GM19328 (cell line): ENCODE results near the gene CRB3.
"Not testable (repeated sequence)": the region's sequence is repeated elsewhere in the genome, so short reads cannot be mapped to it uniquely, and the experiment has no call there.

ENCODE experiments used
- ATAC-seq: cut with Tn5 transposase; IDR thresholded peaks from one replicate; pipeline ENCODE4 v1.9.1; 2021; ENCODE audit warnings: mild to moderate bottlenecking, moderate library complexity; ENCODE audit not compliant: unreplicated experiment

Gene CRB3

DNA sequence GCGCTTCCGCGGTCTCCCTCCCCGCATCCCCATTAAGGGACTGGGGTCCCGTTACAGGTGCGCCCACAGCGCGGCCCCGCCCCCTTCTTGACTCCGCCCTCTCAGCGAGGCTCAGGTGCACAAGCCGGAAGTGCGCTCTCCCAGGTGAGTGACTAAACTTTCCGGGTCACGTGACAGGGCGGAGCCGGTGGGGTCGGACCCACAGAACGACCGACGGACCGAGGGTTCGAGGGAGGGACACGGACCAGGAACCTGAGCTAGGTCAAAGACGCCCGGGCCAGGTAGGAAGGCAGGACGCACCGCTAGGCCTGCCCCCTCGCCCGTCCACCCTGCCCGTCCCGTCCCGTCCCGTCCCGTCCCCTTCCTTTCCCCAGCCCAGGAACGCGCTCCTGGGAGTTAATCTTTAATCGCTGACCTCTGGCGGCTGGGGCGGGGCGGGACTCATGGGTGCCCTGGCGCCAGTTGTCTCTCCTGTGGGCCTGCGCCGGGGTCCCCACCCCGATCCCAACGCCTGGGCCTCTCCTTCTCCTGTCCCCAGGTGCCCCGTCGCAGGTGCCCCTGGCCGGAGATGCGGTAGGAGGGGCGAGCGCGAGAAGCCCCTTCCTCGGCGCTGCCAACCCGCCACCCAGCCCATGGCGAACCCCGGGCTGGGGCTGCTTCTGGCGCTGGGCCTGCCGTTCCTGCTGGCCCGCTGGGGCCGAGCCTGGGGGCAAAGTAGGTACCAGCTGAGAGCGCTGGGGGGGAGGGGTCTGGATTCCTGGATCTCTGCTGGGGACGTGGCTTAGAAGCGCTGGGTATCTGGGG is at the start of gene CRB3:
CRB3 (plus strand) TSS at position 202 of the 804 bp plus-strand sequence; CDS start at position 633, 431 bp downstream.
- no peak for ATAC-seq

DNA sequence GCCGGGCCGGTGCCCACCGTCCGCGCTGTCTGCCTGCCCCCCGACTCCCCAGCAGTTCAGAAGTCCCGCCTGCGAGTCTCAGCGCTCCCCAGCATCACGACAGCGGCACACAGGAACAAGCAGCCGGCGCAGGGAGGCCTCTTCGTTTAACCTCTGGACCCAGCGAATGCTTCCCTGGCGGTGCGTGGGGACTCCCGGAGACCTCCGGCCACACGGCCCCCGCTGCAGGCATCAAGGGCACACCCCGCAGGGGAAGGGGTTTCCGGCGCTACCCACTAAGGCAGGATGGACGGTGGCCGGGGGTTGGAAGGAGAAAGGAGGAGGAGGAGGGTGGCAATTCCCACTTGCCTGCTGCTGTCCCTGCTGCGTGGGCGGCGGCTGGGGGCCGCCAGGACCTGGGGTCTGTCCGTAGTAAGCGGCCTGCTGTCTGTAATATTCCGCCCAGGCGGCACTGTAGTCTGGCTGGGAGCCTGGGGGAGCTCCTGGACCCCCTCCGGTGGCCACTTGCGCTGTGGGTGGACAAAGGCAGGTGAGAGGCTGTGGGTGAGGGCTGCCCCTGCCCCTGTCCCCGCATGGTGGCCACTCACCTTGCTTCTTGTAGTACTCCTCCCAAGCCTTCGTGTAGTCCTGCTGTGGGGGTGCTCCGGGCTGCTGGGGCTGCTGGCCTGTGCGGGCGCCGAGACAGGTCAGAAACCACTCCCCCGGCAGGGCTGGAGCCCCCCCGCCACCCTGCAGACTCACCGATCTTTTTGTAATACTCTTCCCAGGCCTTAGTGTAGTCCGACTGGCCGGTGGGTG is 49.1 kb upstream of the CRB3 start:
- no peak for ATAC-seq

- ATAC-seq = no peak
Measured at GRCh38 chr19:6415591-6416190, 48.4 kb upstream of the CRB3 start.

DNA sequence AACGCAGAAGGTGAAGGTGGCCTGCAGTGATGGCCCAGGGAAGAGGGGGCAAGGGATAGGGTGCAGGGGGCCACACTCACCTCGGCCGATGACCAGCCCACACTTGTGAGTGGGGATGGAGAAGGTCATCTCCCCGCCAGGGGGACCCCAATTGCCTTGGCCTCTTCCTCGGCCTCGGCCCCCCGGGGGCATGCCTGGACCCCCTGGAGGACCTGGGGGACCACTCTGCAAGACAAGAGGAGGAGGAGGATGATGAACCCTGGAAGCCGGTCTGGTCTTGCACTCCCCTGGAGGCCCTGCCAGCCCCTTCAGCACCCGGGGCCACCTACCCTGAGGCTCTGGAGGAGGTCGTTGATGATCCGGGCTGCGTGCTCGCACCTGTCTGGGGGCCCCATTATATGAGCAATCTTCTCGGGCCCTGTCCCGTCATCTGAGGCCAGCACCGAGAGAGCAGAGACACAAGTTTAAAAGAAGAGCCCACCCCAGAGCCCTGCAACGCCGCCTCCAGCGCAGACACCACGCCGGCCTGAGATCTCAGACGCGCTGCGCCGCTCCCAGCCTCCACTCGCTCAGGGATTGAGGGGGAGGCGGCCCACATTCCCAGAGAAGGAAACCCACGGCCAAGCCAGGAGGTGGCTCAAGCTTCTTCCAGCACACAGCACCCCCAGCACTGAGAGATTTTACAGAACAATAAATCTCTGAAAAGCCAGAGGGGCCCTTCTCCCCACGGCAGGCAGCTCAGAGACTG is 47.2 kb upstream of the CRB3 start:
- no peak for ATAC-seq

GRCh38 chr19:6417713-6418561 is 46.1 kb upstream of the CRB3 start:
- no peak for ATAC-seq

- no peak for ATAC-seq
Measured at GRCh38 chr19:6418562-6418932, 45.5 kb upstream of the CRB3 start.

GRCh38 chr19:6421075-6422014 is 42.7 kb upstream of the CRB3 start:
- no peak for ATAC-seq

DNA sequence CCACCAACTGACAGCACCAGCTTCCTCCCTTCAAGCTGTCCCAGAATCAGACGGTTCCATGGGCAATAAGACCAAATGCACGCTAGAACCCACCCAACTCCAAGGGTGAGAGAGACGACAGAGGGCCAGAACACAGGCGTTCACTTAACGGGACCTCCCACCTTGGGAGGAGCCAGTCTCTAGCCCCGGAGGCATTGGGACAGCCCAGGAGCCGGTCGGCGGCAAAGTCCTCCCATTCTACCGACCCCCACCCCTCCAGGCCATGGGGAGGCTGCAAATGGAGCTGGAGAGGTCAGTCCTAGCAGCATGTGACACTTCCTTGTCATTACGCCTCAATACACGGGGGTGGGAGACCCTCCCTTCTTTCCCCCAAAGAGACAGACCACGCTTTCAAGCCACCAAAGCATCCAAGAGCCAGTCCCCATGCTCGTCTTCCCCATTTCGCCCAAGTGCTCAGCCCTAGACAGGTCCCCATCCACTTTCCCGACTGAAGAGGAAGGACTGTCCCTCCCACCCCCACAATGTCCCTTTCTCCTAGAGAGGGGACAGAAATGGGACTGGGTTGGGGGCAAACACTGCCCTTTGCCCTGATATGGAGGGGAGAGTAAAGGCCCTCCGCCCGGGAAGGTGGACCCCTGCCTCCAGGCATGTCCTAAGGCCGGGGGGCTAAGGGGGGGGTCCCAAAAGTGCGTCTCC is 40.4 kb upstream of the CRB3 start:
- no peak for ATAC-seq

DNA sequence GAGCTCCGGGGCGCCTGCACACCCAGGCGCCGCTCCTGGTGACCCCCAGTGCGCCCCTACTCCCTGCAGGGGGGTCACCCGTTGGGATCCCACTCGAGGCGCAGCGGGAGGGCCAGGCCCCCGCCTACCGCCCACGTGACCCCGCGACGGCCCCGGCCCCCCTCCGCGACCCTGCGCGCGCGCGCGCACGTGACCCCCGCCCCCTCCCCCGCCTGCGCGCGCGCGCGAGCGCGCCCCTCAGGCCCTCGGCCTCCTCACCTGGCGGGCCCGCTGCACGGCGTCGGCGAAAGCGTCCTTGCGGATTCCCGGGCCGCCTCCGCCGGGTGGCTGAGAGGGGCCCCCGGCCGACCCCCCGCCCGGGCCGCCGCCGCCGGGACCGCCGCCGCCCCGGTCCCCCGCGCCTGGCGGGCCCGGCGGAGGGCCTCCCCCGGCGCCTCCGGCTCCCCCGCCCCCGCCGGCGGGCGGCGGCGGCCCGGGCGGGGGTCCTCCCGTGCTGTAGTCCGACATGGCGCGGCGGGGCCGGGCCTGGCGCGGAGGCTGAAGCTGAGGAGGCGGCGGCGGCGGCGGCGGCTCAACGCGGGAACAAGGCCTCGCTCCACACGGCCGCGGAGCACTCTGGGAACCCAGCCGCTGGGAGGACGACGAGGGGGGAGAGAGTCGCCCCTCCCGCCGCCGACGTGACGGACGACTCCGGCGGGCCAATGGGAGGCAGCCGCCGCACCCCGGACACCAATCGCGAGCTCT is 39.7 kb upstream of the CRB3 start, which contains the start of gene KHSRP:
KHSRP (minus strand) TSS at position 617 of the 744 bp plus-strand sequence; CDS start at position 507, 110 bp downstream.
- ATAC-seq = no peak

- ATAC-seq = peak; percentile 84
Measured at GRCh38 chr19:6424939-6425731, 38.9 kb upstream of the CRB3 start.

GRCh38 chr19:6425732-6426620 is 38.1 kb upstream of the CRB3 start:
- no peak for ATAC-seq

DNA sequence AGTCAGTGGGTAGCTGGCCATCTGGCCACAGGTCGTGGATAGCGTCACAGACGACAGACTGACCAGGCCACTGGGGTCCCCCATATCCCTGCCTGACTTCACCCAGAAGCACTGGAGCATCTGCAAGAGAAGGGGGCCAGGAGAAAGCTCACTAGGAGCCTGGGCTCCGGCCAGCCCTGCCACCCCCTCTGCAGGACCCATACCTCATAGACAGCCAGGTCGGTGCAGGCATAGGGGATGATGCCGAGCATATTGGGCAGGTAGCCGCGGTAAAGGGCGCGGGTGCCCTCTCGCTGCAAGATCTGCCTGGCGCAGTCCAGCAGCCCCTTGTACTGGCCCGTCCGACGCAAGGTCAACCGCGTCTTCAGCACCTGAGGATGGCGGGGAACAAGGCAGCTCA is 36.9 kb upstream of the CRB3 start:
- ATAC-seq = no peak

GRCh38 chr19:6428692-6429418 is 35.2 kb upstream of the CRB3 start:
- not testable (repeated sequence) for ATAC-seq

DNA sequence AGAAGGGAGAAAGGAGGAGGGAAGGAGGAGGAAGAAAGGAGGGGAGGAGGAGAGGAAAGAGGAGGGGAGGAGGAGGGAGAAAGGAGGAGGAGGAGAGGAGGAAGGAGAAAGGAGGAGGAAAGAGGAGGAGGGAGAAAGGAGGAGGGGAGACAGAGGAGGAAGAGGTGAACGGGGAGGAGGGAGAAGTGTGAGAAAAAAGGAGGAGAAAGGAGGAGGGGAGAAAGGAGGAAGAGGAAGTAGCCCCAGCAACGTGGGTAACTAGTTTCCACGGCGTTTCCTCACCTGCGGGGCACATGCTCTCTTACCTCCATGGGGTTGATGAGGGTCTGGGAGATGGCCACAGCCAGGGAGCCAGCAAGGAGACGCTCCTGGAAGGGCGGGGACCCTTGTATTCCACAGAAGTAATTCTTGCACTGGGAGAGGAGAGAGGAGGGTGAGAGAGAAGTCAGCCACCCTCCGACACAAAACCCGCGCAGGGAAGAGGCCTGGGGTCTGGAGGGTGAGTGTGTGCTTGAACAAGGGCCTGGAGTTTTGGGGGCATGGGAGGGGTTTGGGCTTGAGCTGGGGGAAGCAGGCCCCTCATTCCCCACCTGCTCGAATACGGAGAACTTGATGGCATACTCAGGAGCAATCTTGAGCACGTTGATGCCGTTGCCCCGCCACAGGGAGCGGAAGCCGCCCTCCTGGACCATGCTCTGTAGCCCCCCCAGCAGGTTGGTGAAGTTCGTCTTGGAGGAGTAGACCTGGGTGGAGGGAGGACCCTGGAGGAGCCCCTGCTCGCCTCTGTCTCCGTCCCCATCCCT is 34.5 kb upstream of the CRB3 start:
- no peak for ATAC-seq
